ENCODE results near the gene SURF4.
"Not testable (repeated sequence)": the region's sequence is repeated elsewhere in the genome, so short reads cannot be mapped to it uniquely, and the experiment has no call there.

Gene SURF4

GRCh38 chr9:133329306-133330156 lies 46.3 kb downstream of the SURF4 start:
- H3K4me3 Mint-ChIP-seq, H3K27me3 Mint-ChIP-seq, H3K9me3 Mint-ChIP-seq, H3K27ac Mint-ChIP-seq: not testable (repeated sequence)
- H3K4me1 Mint-ChIP-seq (ENCODE audit: low read depth) = peaks cover 15% of the 10 kb centered on the region
- H3K36me3 Mint-ChIP-seq (ENCODE audit: low read depth) = peaks cover 46% of the 10 kb centered on the region

GRCh38 chr9:133327834-133328484 lies 47.9 kb downstream of the SURF4 start:
- no peaks in the 10 kb centered on the region for H3K27me3 Mint-ChIP-seq
- H3K36me3 Mint-ChIP-seq (ENCODE audit: low read depth) = peaks cover 32% of the 10 kb centered on the region
- H3K4me3 Mint-ChIP-seq = no peak overlapping the region
- no peaks in the 10 kb centered on the region for H3K9me3 Mint-ChIP-seq
- H3K27ac Mint-ChIP-seq = no peak overlapping the region
- H3K4me1 Mint-ChIP-seq (ENCODE audit: low read depth) = peaks cover 6% of the 10 kb centered on the region

GRCh38 chr9:133327021-133327420 lies 48.8 kb downstream of the SURF4 start:
- not testable (repeated sequence) for H3K27me3 Mint-ChIP-seq; H3K9me3 Mint-ChIP-seq; H3K27ac Mint-ChIP-seq; H3K4me3 Mint-ChIP-seq; H3K4me1 Mint-ChIP-seq (ENCODE audit: low read depth)
- H3K36me3 Mint-ChIP-seq (ENCODE audit: low read depth) = peaks cover 22% of the 10 kb centered on the region

- Mint-ChIP-seq H3K27me3 (no peaks in the 10 kb centered on the region), H3K9me3 (no peaks in the 10 kb centered on the region), H3K4me1 (ENCODE audit: low read depth) (no peaks in the 10 kb centered on the region), H3K36me3 (ENCODE audit: low read depth) (no peaks in the 10 kb centered on the region), H3K4me3 (no peak overlapping the region), H3K27ac (no peak overlapping the region)
These were observed 51.7 kb downstream of the SURF4 start for GRCh38 chr9:133323991-133324703.

- H3K36me3 Mint-ChIP-seq (ENCODE audit: low read depth) = no peaks in the 10 kb centered on the region
- no peaks in the 10 kb centered on the region for H3K9me3 Mint-ChIP-seq
- no peak overlapping the region for H3K27ac Mint-ChIP-seq
- H3K4me3 Mint-ChIP-seq = no peak overlapping the region
- H3K27me3 Mint-ChIP-seq = no peaks in the 10 kb centered on the region
- H3K4me1 Mint-ChIP-seq (ENCODE audit: low read depth) = no peaks in the 10 kb centered on the region
These were observed 52.6 kb downstream of the SURF4 start for GRCh38 chr9:133323211-133323610.

GRCh38 chr9:133322701-133323100 lies 53.2 kb downstream of the SURF4 start:
- Mint-ChIP-seq H3K27ac (no peak overlapping the region), H3K27me3 (no peaks in the 10 kb centered on the region), H3K9me3 (no peaks in the 10 kb centered on the region), H3K4me3 (no peak overlapping the region), H3K36me3 (ENCODE audit: low read depth) (no peaks in the 10 kb centered on the region), H3K4me1 (ENCODE audit: low read depth) (no peaks in the 10 kb centered on the region)

GRCh38 chr9:133321411-133321935 lies 54.4 kb downstream of the SURF4 start:
- H3K27ac Mint-ChIP-seq = no peak overlapping the region
- H3K36me3 Mint-ChIP-seq (ENCODE audit: low read depth) = no peaks in the 10 kb centered on the region
- no peaks in the 10 kb centered on the region for H3K4me1 Mint-ChIP-seq (ENCODE audit: low read depth)
- no peak overlapping the region for H3K4me3 Mint-ChIP-seq
- no peaks in the 10 kb centered on the region for H3K27me3 Mint-ChIP-seq
- no peaks in the 10 kb centered on the region for H3K9me3 Mint-ChIP-seq

- Mint-ChIP-seq H3K4me1 (ENCODE audit: low read depth) (no peaks in the 10 kb centered on the region), H3K36me3 (ENCODE audit: low read depth) (no peaks in the 10 kb centered on the region), H3K9me3 (no peaks in the 10 kb centered on the region), H3K4me3 (no peak overlapping the region), H3K27ac (no peak overlapping the region), H3K27me3 (no peaks in the 10 kb centered on the region)
These were observed 55.4 kb downstream of the SURF4 start for GRCh38 chr9:133320421-133320881.

- not testable (repeated sequence) for H3K4me3 Mint-ChIP-seq; H3K36me3 Mint-ChIP-seq (ENCODE audit: low read depth); H3K4me1 Mint-ChIP-seq (ENCODE audit: low read depth); H3K27ac Mint-ChIP-seq; H3K27me3 Mint-ChIP-seq; H3K9me3 Mint-ChIP-seq
These were observed 58.3 kb downstream of the SURF4 start for GRCh38 chr9:133317551-133317950.

- Mint-ChIP-seq H3K4me3 (no peak overlapping the region), H3K4me1 (ENCODE audit: low read depth) (no peaks in the 10 kb centered on the region), H3K27me3 (no peaks in the 10 kb centered on the region), H3K27ac (no peak overlapping the region), H3K9me3 (no peaks in the 10 kb centered on the region), H3K36me3 (ENCODE audit: low read depth) (no peaks in the 10 kb centered on the region)
These were observed 59.9 kb downstream of the SURF4 start for GRCh38 chr9:133315997-133316396.
